Heart right ventricle (tissue), 16 donors: ENCODE results near the gene PTCD1. TPM values are rescaled to one million over a fixed set of nuclear protein-coding genes. Genes with fewer than 3 reads are reported as not detected.

Experiments used
- ATAC-seq, 8 donors: fragments of 200-7000 bp; cut with Tn5 transposase; one replicate each; pipeline ENCODE4 v1.9.1; 2020; ENCODE audit warnings: mild to moderate bottlenecking in 8 of 8, moderate library complexity in 8 of 8, moderate number of reproducible peaks in 1 of 8
- DNase-seq, 2 donors: peaks; one replicate each; pipeline ENCODE4 v3.0.0-alpha.2; 2020
- H3K27ac ChIP-seq, 10 donors: fragments of 200-600 bp; sonication (generic) in 2 of 10; one replicate each; pipeline versions ENCODE4 v1.5.0 to v1.8.0; 2020 to 2022; ENCODE audit warnings: mild to moderate bottlenecking in 3 of 10
- H3K27me3 ChIP-seq, 7 donors: fragments of 200-600 bp; one replicate each; pipeline ENCODE4 v1.8.0; 2021 to 2022; ENCODE audit warnings: mild to moderate bottlenecking in 2 of 7
- H3K36me3 ChIP-seq, 9 donors: fragments of 200-600 bp; sonication (generic) in 1 of 9; one replicate each; pipeline versions ENCODE4 v1.5.0 to v1.8.0; 2020 to 2022; ENCODE audit warnings: mild to moderate bottlenecking in 2 of 9
- H3K4me1 ChIP-seq, 9 donors: fragments of 200-600 bp; sonication (generic) in 1 of 9; one replicate each; pipeline versions ENCODE4 v1.5.0 to v1.8.0; 2020 to 2022; ENCODE audit warnings: mild to moderate bottlenecking in 4 of 9
- H3K4me3 ChIP-seq, 10 donors: fragments of 200-600 bp; sonication (generic) in 2 of 10; one replicate each; pipeline versions ENCODE4 v1.5.0 to v1.8.0; 2020 to 2022; ENCODE audit warnings: mild to moderate bottlenecking in 7 of 10, moderate library complexity in 2 of 10
- H3K9me3 ChIP-seq, 11 donors: fragments of 200-600 bp in 10 of 11; sonication (generic) in 2 of 11; one replicate each; pipeline versions ENCODE4 v1.5.0 to v1.8.0; 2013 to 2022; ENCODE audit warnings: mild to moderate bottlenecking in 2 of 11, control low read depth in 1 of 11, moderate library complexity in 1 of 11
- WGBS, 2 donors: extraction: QIAGEN DNeasy Blood & Tissue Kit; methylation state at CpG; one replicate each; pipeline ENCODE4 v1.1.7; 2013; ENCODE audit warnings: inconsistent platforms in 1 of 2; 5-methylcytosine and 5-hydroxymethylcytosine counted together
- intact Hi-C, 10 donors: fragments of 100-400 bp; cut with DNase I; formaldehyde crosslinking; loops; one replicate each; pipeline versions ENCODE4 v1.11.1 to v1.14.2; 2022
- polyA plus RNA-seq, 2 donors: library from polyadenylated mRNA; stranded (reverse); fragments of 200-250 nt; gene quantifications; one replicate each; pipeline ENCODE4 v1.2.3, GENCODE V29; 2013
- total RNA-seq, 10 donors: library from RNA; stranded (reverse); fragmentation: NEBNext Ultra II Directional in 3 of 10; extraction: Animal tissue kit (Norgen Biotek cat#: 25700) in 3 of 10; gene quantifications; one replicate each; pipeline versions ENCODE4 v1.2.1 to v1.2.4, GENCODE V29; 2021 to 2023
- TF ChIP-seq, protein P1 (sequence below), 9 donors: fragments of 200-600 bp; sonication (generic) in 2 of 9; IDR thresholded peaks; one replicate each; pipeline versions ENCODE4 v1.5.0 to v1.8.0; 2021 to 2022; ENCODE audit warnings: antibody characterized with exemption in 9 of 9, mild to moderate bottlenecking in 5 of 9, moderate library complexity in 1 of 9
- donor health status: Arrhythmogenic right ventricular cardiomyopathy.
- donor health status: ischemic (EF 13 %, LVEDD 7.1; RV severe dilation, severe dysfunction).
- donor health status: healthy with polysubstance abuse.
- donor health status: DM: no; HTN: yes; CAD: no.
- donor health status: DM: no; HTN: no; CAD: no.
- donor health status: ischemic (EF 25% LVEDD 6.9; RV normal size, moderate dysfunction).
- donor health status: ischemic (EF 25% LVEDD 5.7; RV mildly dilated, moderate dysfunction).
- donor health status: healthy.
- donor health status: DM: yes; HTN: yes; CAD: no.
- donor health status: Ischemic cardiomyopathy.
- donor health status: ischemic (EF 35%, LVEDD 5.7; RV mildly dilated, moderate dysfunction).
- donor health status: nonischemic (EF 11% LVEDD 7.7; RV severe dilation, severe dysfunction).
- donor health status: DM: yes; HTN: yes; CAD: no.
- donor health status: PGD.
- donor health status: ischemic (EF 29% LVEDD 5.4; RV normal size, mild dysfunction).
- donor health status: nonischemic (EF 23%, LVEDD 6.1; RV moderate dilation, normal function).

PTCD1 gene
- total and polyA plus RNA-seq, 12 donors: 2.4 to 4.8 (median 3.1) TPM

DNA sequence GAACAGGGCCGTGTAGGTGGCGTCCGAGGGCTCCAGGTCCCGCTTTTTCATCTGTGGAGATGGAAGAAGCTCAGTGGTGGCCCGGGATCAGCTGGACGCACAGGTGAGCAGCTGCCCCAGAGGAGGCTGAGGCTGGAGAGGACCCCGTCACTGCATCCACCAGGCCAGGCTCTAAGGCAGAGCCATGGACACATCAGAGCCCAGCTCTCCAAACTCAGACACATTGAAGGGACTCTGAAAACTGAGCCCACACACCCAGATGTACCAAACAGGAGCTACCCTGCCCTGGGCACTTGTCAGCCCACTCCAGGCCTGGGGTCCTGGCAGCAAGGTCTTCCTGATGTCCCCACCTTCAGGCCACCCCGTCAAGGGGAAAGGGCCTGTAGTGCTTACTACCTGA is 8.8 kb downstream of the PTCD1 start:
- H3K4me3 ChIP-seq: no peak overlapping the region
- TF ChIP-seq, protein P1, sequence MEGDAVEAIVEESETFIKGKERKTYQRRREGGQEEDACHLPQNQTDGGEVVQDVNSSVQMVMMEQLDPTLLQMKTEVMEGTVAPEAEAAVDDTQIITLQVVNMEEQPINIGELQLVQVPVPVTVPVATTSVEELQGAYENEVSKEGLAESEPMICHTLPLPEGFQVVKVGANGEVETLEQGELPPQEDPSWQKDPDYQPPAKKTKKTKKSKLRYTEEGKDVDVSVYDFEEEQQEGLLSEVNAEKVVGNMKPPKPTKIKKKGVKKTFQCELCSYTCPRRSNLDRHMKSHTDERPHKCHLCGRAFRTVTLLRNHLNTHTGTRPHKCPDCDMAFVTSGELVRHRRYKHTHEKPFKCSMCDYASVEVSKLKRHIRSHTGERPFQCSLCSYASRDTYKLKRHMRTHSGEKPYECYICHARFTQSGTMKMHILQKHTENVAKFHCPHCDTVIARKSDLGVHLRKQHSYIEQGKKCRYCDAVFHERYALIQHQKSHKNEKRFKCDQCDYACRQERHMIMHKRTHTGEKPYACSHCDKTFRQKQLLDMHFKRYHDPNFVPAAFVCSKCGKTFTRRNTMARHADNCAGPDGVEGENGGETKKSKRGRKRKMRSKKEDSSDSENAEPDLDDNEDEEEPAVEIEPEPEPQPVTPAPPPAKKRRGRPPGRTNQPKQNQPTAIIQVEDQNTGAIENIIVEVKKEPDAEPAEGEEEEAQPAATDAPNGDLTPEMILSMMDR (IDR thresholded peaks at IDR 0.05): no peak
- H3K36me3 ChIP-seq: peaks cover 0 to 85% (median 41%) of the 10 kb centered on the region in 9 donors
- DNase-seq: no peak
- 87 to 95% methylated on average over 8 of the region's 8 CpGs for WGBS, 2 donors
- no peak overlapping the region for H3K27ac ChIP-seq
- H3K9me3 ChIP-seq: no peaks in the 10 kb centered on the region
- no peaks in the 10 kb centered on the region for H3K4me1 ChIP-seq
- intact Hi-C loops: no loop called here
- H3K27me3 ChIP-seq: no peaks in the 10 kb centered on the region
- peak in 2 of 8 donors; percentile 9 to 38 for ATAC-seq

DNA sequence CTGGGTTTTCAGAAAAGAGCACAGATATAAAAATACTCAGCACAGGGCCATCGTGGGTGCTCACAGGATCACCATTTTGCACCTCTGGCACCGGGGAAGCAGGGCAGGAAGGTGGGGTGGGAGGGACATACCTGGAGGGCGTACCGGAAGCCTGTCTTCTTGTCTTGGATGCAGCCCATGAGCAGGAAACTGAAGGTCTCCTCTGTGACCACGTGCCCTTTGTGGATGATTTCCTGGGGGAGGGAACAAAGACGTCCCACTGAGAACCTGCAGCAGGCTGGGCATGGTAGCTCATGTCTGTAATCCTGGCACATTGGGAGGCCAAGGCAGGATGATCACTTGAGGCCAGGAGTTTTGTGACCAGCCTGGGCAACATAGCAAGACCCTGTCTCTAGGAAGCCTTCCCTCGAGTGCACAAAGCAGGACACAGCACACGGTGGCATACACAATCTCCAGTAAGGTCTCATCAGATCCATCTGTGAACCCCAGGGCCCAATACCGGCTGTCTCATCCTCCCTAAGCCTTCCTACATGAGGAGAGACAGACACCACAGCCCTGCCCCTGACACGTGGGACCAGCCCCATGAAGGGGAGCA is 9.5 kb downstream of the PTCD1 start:
- H3K27ac ChIP-seq: no peak overlapping the region
- no peaks in the 10 kb centered on the region for H3K9me3 ChIP-seq
- H3K27me3 ChIP-seq: no peaks in the 10 kb centered on the region
- H3K4me1 ChIP-seq: no peaks in the 10 kb centered on the region
- intact Hi-C loops: no loop called here
- H3K36me3 ChIP-seq: peaks cover 0 to 85% (median 47%) of the 10 kb centered on the region in 9 donors
- no peak overlapping the region for H3K4me3 ChIP-seq
- no peak for DNase-seq
- ATAC-seq: no peak
- TF ChIP-seq, protein P1 (IDR thresholded peaks at IDR 0.05): no peak
- WGBS, 2 donors: 82 to 87% methylated on average over 10 of the region's 10 CpGs

DNA sequence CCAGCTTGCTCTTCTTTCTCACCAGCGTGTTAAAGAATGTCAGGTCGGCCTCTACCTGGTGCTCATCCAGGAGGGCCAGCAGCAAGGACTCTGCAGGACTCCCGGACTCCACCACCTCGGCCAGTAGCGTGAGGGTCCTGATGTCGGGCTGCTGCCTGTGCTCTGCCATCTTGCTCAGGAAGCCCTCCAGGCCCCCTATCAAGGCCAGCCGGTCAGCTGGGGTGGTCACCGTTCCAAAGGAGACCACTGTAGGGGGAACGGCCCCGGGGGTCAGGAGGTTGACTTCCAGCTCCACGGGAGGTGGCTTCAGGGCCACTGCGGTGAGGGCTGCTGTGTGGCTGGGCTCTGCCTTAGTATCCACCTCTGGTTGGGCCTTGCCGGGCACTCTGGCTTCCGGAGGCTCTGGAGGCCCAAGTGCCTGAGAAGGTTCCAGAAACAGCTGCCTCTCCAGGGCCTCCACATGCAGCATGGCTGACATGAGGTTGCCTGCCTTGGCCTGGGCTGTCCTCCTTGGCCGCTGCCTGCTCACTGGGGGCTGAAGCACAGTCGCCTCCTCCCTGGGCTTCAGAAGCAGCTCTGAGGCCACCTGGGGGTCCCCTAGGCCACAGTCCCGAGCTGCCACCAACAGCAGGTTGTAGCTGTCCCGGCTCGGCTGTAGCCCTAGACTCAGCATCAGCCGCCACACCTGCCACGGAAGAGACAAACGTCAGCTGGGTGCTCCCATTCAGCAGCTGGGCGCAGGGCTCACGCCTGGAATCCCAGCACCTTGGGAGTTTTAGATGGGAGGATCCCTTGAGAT is 13.5 kb downstream of the PTCD1 start:
- TF ChIP-seq, protein P1 (IDR thresholded peaks at IDR 0.05): no peak
- DNase-seq: no peak
- Histone ChIP-seq H3K27ac (no peak overlapping the region), H3K27me3 (no peaks in the 10 kb centered on the region), H3K36me3 (peaks cover 0 to 83% (median 36%) of the 10 kb centered on the region in 9 donors), H3K9me3 (no peaks in the 10 kb centered on the region), H3K4me3 (no peak overlapping the region), H3K4me1 (no peaks in the 10 kb centered on the region)
- ATAC-seq: peak in 4 of 8 donors; percentile 11 to 31 (median 24)
- WGBS, 2 donors: 91 to 95% methylated on average over 24 of the region's 24 CpGs
- intact Hi-C loops: no loop called here

DNA sequence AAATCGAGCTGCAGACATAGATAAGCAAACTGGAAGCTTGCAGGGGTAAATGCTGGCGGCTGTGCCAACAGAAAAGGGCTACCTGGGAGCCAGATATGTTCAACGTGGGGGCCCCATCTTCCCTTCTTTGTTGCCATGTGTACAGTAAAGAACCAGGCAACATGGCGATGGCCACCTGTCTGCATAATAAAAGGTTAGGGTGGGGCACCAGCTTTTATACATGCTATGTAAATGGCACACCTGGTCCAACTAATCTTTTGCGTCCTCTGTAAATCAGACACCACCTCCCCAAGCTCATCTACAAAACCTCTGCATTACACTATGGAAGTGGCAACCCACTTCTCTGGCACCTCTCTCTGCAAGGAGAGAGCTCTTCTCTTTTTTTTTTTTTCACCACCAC is 16.0 kb downstream of the PTCD1 start:
- 84 to 88% methylated on average over 5 of the region's 5 CpGs for WGBS, 2 donors
- Histone ChIP-seq H3K36me3 (peaks cover 3 to 84% (median 42%) of the 10 kb centered on the region in 9 donors), H3K9me3 (no peaks in the 10 kb centered on the region), H3K4me3 (no peak overlapping the region), H3K4me1 (no peaks in the 10 kb centered on the region), H3K27ac (no peak overlapping the region), H3K27me3 (no peaks in the 10 kb centered on the region)
- no peak for ATAC-seq
- intact Hi-C loops: no loop called here
- TF ChIP-seq, protein P1 (IDR thresholded peaks at IDR 0.05): no peak
- DNase-seq: no peak
